ENCODE results near the gene FBXL22.

FBXL22 gene

GRCh38 chr15:63556246-63556645 is 40.9 kb upstream of the FBXL22 start:
- no peak for TF ChIP-seq CTCF (IDR thresholded peaks at IDR 0.05; ENCODE audit: insufficient read depth, low read length, missing control alignments)
- H3K4me3 ChIP-seq (ENCODE audit: low read depth, low read length): no peak overlapping the region
- DNase-seq (ENCODE audit: low read depth, low spot score): no peak
- POLR2A ChIA-PET: no interaction called here
- CTCF ChIA-PET: interaction anchor here (1.1 kb wide), 1 partner anchor 69 kb away, joined by 3 read pairs; no protein-coding TSS in a partner anchor

GRCh38 chr15:63556736-63557135 is 40.5 kb upstream of the FBXL22 start:
- no peak for TF ChIP-seq CTCF (IDR thresholded peaks at IDR 0.05; ENCODE audit: insufficient read depth, low read length, missing control alignments)
- no peak for DNase-seq (ENCODE audit: low read depth, low spot score)
- ChIA-PET CTCF (interaction anchor here (0.9 to 1.1 kb wide), 2 partner anchors 16 to 70 kb away, joined by 3 read pairs; no protein-coding TSS in a partner anchor), POLR2A (no interaction called here)
- H3K4me3 ChIP-seq (ENCODE audit: low read depth, low read length): no peak overlapping the region

GRCh38 chr15:63559753-63560152 is 37.4 kb upstream of the FBXL22 start:
- ChIA-PET POLR2A (no interaction called here), CTCF (interaction anchor here (0.6 kb wide), 1 partner anchor 13 kb away, joined by 3 read pairs; no protein-coding TSS in a partner anchor)
- DNase-seq (ENCODE audit: low read depth, low spot score): no peak
- no peak overlapping the region for H3K4me3 ChIP-seq (ENCODE audit: low read depth, low read length)
- no peak for TF ChIP-seq CTCF (IDR thresholded peaks at IDR 0.05; ENCODE audit: insufficient read depth, low read length, missing control alignments)

GRCh38 chr15:63560741-63561448 is 36.3 kb upstream of the FBXL22 start:
- POLR2A ChIA-PET: no interaction called here
- TF ChIP-seq CTCF (IDR thresholded peaks at IDR 0.05; ENCODE audit: insufficient read depth, low read length, missing control alignments): no peak
- CTCF ChIA-PET: interaction anchor here (1.5 kb wide), 1 partner anchor 12 kb away, joined by 4 read pairs; no protein-coding TSS in a partner anchor
- no peak for DNase-seq (ENCODE audit: low read depth, low spot score)
- H3K4me3 ChIP-seq (ENCODE audit: low read depth, low read length): no peak overlapping the region

- POLR2A ChIA-PET: no interaction called here
- H3K4me3 ChIP-seq (ENCODE audit: low read depth, low read length): no peak overlapping the region
- CTCF ChIA-PET: interaction anchor here (1.7 kb wide), 1 partner anchor 11 kb away, joined by 5 read pairs; no protein-coding TSS in a partner anchor
- DNase-seq (ENCODE audit: low read depth, low spot score): no peak
- no peak for TF ChIP-seq CTCF (IDR thresholded peaks at IDR 0.05; ENCODE audit: insufficient read depth, low read length, missing control alignments)
These were observed 33.1 kb upstream of the FBXL22 start for GRCh38 chr15:63564093-63564492.

GRCh38 chr15:63565536-63566186 is 31.5 kb upstream of the FBXL22 start:
- ChIA-PET CTCF (no interaction called here), POLR2A (no interaction called here)
- TF ChIP-seq CTCF (IDR thresholded peaks at IDR 0.05; ENCODE audit: insufficient read depth, low read length, missing control alignments): no peak
- no peak overlapping the region for H3K4me3 ChIP-seq (ENCODE audit: low read depth, low read length)
- DNase-seq (ENCODE audit: low read depth, low spot score): no peak

Data from AG04449 (cell line).